GM10266 (cell line): ENCODE results near the gene SLCO3A1.

Source experiments
- DNase-seq: peaks from one replicate; pipeline ENCODE4 v3.0.0; 2012; ENCODE audit errors: extremely low spot score
- CTCF ChIP-seq: IDR thresholded peaks from 2 replicates; pipeline ENCODE4 v1.5.1; 2012; ENCODE audit warnings: mild to moderate bottlenecking, low read depth; ENCODE audit not compliant: control insufficient read depth, insufficient read depth; ENCODE audit errors: missing control alignments

Gene SLCO3A1

GRCh38 chr15:92017882-92018534, 164.5 kb downstream of the SLCO3A1 start:
- TF ChIP-seq CTCF = no peak
- DNase-seq = no peak

- no peak for DNase-seq
- no peak for TF ChIP-seq CTCF
Measured at GRCh38 chr15:92018535-92019239, 165.2 kb downstream of the SLCO3A1 start.

- no peak for DNase-seq
- TF ChIP-seq CTCF = no peak
Measured at GRCh38 chr15:92019706-92020105, 166.2 kb downstream of the SLCO3A1 start.

GRCh38 chr15:92020207-92020606, 166.7 kb downstream of the SLCO3A1 start:
- no peak for DNase-seq
- TF ChIP-seq CTCF = no peak

GRCh38 chr15:92020804-92021203, 167.3 kb downstream of the SLCO3A1 start:
- DNase-seq = no peak
- no peak for TF ChIP-seq CTCF

- TF ChIP-seq CTCF = no peak
- no peak for DNase-seq
Measured at GRCh38 chr15:92021792-92022191, 168.3 kb downstream of the SLCO3A1 start.

- no peak for TF ChIP-seq CTCF
- DNase-seq = no peak
Measured at GRCh38 chr15:92023965-92024364, 170.5 kb downstream of the SLCO3A1 start.
